Astrocyte (in vitro differentiated cells and primary cell): ENCODE results near the gene LCLAT1. TPM values are rescaled to one million over a fixed set of nuclear protein-coding genes. Genes with fewer than 3 reads are reported as not detected.

ENCODE experiments used
- DNase-seq: peaks from one replicate; pipeline ENCODE4 v3.0.0-alpha.2; 2010; ENCODE audit warnings: low read depth
- FAIRE-seq: peaks from 2 replicates; lab custom pipeline; 2011; peaks lifted over from hg19 to GRCh38; lab: Jason Lieb, UNC
- H2AFZ ChIP-seq: 2 replicates; pipeline ENCODE4 v1.6.0; 2012; ENCODE audit warnings: low read depth, low read length, inconsistent platforms
- H3K27ac ChIP-seq: 2 replicates; pipeline ENCODE4 v1.5.1; 2011; ENCODE audit warnings: low read depth, low read length, inconsistent platforms
- H3K27me3 ChIP-seq: 2 replicates; pipeline ENCODE4 v1.6.0; 2011; ENCODE audit warnings: low read length, inconsistent platforms; ENCODE audit not compliant: insufficient read depth
- H3K36me3 ChIP-seq: 2 replicates; pipeline ENCODE4 v1.5.1; 2011; ENCODE audit warnings: low read length, inconsistent platforms; ENCODE audit not compliant: insufficient read depth
- H3K4me1 ChIP-seq: 2 replicates; pipeline ENCODE4 v1.5.1; 2011; ENCODE audit warnings: low read length, inconsistent platforms; ENCODE audit not compliant: insufficient read depth
- H3K4me2 ChIP-seq: 2 replicates; pipeline ENCODE4 v1.6.0; 2012; ENCODE audit warnings: low read length, inconsistent platforms
- H3K4me3 ChIP-seq: 2 replicates; pipeline ENCODE4 v1.5.1; 2011; ENCODE audit warnings: low read depth, mild to moderate bottlenecking, low read length, inconsistent platforms; ENCODE audit not compliant: insufficient read depth
- H3K79me2 ChIP-seq: 2 replicates; pipeline ENCODE4 v1.6.0; 2012; ENCODE audit warnings: mild to moderate bottlenecking, low read length, inconsistent platforms; ENCODE audit not compliant: insufficient read depth
- H3K9ac ChIP-seq: 2 replicates; pipeline ENCODE4 v1.6.0; 2012; ENCODE audit warnings: mild to moderate bottlenecking, low read length, inconsistent platforms
- H3K9me3 ChIP-seq: 2 replicates; pipeline ENCODE4 v1.5.1; 2012; ENCODE audit warnings: low read depth, mild to moderate bottlenecking, low read length, inconsistent platforms; ENCODE audit not compliant: insufficient read depth
- H4K20me1 ChIP-seq: 2 replicates; pipeline ENCODE4 v1.6.0; 2012; ENCODE audit warnings: low read length, inconsistent platforms; ENCODE audit not compliant: insufficient read depth
- H3K27ac Mint-ChIP-seq: one replicate; pipeline ENCODE4 v1.8.0; 2021; ENCODE audit warnings: mild to moderate bottlenecking, mixed read lengths; ENCODE audit not compliant: unreplicated experiment
- H3K27me3 Mint-ChIP-seq: one replicate; pipeline ENCODE4 v1.8.0; 2021; ENCODE audit warnings: low read depth, mixed read lengths; ENCODE audit not compliant: unreplicated experiment
- H3K36me3 Mint-ChIP-seq: one replicate; pipeline ENCODE4 v1.8.0; 2021; ENCODE audit warnings: low read depth, mixed read lengths; ENCODE audit not compliant: unreplicated experiment
- H3K4me1 Mint-ChIP-seq: one replicate; pipeline ENCODE4 v1.8.0; 2021; ENCODE audit warnings: low read depth, mixed read lengths; ENCODE audit not compliant: unreplicated experiment
- H3K4me3 Mint-ChIP-seq: one replicate; pipeline ENCODE4 v1.8.0; 2021; ENCODE audit warnings: mild to moderate bottlenecking, moderate library complexity, mixed read lengths; ENCODE audit not compliant: unreplicated experiment
- H3K9me3 Mint-ChIP-seq: one replicate; pipeline ENCODE4 v1.8.0; 2021; ENCODE audit warnings: mild to moderate bottlenecking, mixed read lengths; ENCODE audit not compliant: unreplicated experiment
- EZH2 ChIP-seq: IDR thresholded peaks from 2 replicates; pipeline ENCODE4 v1.6.1; 2012; ENCODE audit warnings: mild to moderate bottlenecking, low read length, inconsistent platforms; ENCODE audit not compliant: insufficient read depth
- total RNA-seq: library from RNA; stranded (reverse); gene quantifications from 2 replicates; pipeline ENCODE4 v1.2.1, GENCODE V29; 2021
- TF ChIP-seq, protein P1 (sequence below): IDR thresholded peaks from 2 replicates; pipeline ENCODE4 v1.5.1; 2011; ENCODE audit warnings: low read depth, mild to moderate bottlenecking, inconsistent platforms, low read length, moderate library complexity; ENCODE audit not compliant: insufficient read depth

LCLAT1 gene
- total RNA-seq, 1 donor from 2014 or later: 17.5 TPM

DNA sequence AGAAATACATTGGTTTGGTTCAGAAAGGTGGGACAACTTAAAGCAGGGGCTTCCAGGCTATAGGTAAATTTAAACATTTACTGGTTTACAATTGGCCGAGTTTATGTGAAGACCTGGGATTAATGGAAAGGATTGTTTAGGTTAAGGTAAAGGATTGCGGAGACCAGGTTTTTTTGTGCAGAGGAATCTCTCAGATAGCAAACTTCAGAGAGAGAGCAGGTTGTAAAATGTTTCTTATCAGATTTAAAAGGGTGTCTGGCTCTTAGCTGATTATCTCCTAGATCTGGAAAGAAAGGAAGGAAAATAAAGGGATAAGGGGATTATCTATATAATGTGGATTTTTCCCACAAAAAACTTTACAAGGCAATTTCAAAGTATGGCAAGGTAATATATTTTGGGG, 101.3 kb downstream of the LCLAT1 start:
- no peaks in the 10 kb centered on the region for H3K9me3 Mint-ChIP-seq
- FAIRE-seq (no peak), DNase-seq (no peak)
- Histone ChIP-seq H3K36me3 (no peaks in the 10 kb centered on the region), H3K79me2 (no peaks in the 10 kb centered on the region), H3K4me2 (no peak overlapping the region), H3K4me3 (no peak overlapping the region), H3K4me1 (no peaks in the 10 kb centered on the region), H4K20me1 (no peaks in the 10 kb centered on the region), H2AFZ (no peak overlapping the region), H3K9me3 (no peaks in the 10 kb centered on the region), H3K27me3 (no peaks in the 10 kb centered on the region), H3K9ac (no peak overlapping the region), H3K27ac (no peak overlapping the region)
- H3K4me3 Mint-ChIP-seq: no peak overlapping the region
- no peak overlapping the region for H3K27ac Mint-ChIP-seq
- H3K27me3 Mint-ChIP-seq: no peaks in the 10 kb centered on the region
- no peaks in the 10 kb centered on the region for H3K4me1 Mint-ChIP-seq
- TF ChIP-seq, protein P1, sequence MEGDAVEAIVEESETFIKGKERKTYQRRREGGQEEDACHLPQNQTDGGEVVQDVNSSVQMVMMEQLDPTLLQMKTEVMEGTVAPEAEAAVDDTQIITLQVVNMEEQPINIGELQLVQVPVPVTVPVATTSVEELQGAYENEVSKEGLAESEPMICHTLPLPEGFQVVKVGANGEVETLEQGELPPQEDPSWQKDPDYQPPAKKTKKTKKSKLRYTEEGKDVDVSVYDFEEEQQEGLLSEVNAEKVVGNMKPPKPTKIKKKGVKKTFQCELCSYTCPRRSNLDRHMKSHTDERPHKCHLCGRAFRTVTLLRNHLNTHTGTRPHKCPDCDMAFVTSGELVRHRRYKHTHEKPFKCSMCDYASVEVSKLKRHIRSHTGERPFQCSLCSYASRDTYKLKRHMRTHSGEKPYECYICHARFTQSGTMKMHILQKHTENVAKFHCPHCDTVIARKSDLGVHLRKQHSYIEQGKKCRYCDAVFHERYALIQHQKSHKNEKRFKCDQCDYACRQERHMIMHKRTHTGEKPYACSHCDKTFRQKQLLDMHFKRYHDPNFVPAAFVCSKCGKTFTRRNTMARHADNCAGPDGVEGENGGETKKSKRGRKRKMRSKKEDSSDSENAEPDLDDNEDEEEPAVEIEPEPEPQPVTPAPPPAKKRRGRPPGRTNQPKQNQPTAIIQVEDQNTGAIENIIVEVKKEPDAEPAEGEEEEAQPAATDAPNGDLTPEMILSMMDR: no peak
- TF ChIP-seq EZH2: no peak
- no peaks in the 10 kb centered on the region for H3K36me3 Mint-ChIP-seq

DNA sequence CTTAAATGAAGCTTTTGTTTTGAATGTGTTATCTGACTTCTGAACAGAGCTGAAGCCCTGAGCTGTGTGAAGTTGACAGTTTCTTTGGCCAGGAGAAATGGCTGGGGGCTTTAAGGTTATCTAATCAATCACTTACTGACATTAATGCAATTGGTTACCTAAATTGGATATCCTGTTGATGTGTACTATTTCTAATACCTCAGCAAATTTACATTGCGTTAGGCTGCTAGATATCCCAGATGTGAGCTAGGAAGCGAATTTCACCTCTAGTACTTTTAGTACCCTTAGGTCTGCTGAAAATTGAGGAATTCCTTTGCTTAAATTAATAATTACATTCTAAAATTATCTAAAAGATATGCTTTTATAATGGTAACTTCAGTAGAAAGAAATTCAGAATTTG, 102.0 kb downstream of the LCLAT1 start:
- no peaks in the 10 kb centered on the region for H3K36me3 ChIP-seq
- H3K4me3 Mint-ChIP-seq: no peak overlapping the region
- TF ChIP-seq EZH2: no peak
- TF ChIP-seq, protein P1: no peak

DNA sequence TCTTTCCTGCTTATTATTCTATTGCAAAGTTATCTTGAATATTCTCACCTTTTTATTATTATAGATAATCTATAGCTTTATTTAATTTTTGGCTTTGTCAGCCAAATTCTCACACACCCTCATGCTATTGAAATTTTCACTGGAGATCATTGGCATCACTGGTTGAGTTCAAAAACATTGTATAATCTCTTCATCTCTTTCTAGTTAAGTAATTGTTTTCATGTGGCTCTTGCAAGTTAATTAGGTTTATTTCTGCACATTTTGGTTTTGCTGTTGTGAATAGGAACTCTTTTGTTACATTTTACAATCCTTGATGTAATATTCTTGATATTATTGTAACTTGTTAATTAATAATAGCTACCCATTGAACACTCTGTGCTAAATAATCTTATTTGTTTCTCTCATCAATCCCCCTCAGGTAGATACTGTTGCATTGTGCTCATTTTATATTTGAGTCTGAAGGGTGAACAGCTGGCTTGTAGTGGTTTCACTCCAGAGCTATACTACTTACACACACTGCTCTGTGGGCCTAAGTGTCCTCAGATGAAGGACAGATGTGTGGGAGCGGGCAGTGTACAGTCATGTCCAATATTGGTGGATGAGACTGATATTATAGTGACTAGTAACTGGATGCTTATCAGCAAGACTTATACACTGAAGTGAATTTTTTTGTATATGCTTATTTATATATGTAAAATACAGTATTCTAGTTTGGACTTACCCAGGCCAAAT, 112.7 kb downstream of the LCLAT1 start:
- FAIRE-seq (no peak), DNase-seq (no peak)
- no peaks in the 10 kb centered on the region for H3K27me3 Mint-ChIP-seq
- no peaks in the 10 kb centered on the region for H3K27me3 ChIP-seq
- no peaks in the 10 kb centered on the region for H3K4me1 ChIP-seq
- no peaks in the 10 kb centered on the region for H3K9me3 Mint-ChIP-seq
- H3K27ac Mint-ChIP-seq: no peak overlapping the region
- no peaks in the 10 kb centered on the region for H3K9me3 ChIP-seq
- H3K36me3 Mint-ChIP-seq: no peaks in the 10 kb centered on the region
- H3K79me2 ChIP-seq: no peaks in the 10 kb centered on the region
- H3K4me1 Mint-ChIP-seq: no peaks in the 10 kb centered on the region
- H3K9ac ChIP-seq: no peak overlapping the region
- no peak overlapping the region for H2AFZ ChIP-seq
- H3K36me3 ChIP-seq: no peaks in the 10 kb centered on the region
- no peak overlapping the region for H3K27ac ChIP-seq
- no peaks in the 10 kb centered on the region for H4K20me1 ChIP-seq
- H3K4me3 ChIP-seq: no peak overlapping the region
- H3K4me3 Mint-ChIP-seq: no peak overlapping the region
- H3K4me2 ChIP-seq: no peak overlapping the region
- TF ChIP-seq, protein P1: no peak
- no peak for TF ChIP-seq EZH2

More for the DNA sequence above, 102.0 kb downstream of the LCLAT1 start:
- Histone ChIP-seq H3K9me3 (no peaks in the 10 kb centered on the region), H3K4me2 (no peak overlapping the region), H3K79me2 (no peaks in the 10 kb centered on the region), H3K27ac (no peak overlapping the region), H4K20me1 (no peaks in the 10 kb centered on the region), H3K4me1 (no peaks in the 10 kb centered on the region), H3K9ac (no peak overlapping the region), H3K27me3 (no peaks in the 10 kb centered on the region), H3K4me3 (no peak overlapping the region), H2AFZ (no peak overlapping the region)
- H3K9me3 Mint-ChIP-seq: no peaks in the 10 kb centered on the region
- no peaks in the 10 kb centered on the region for H3K4me1 Mint-ChIP-seq
- FAIRE-seq (no peak), DNase-seq (no peak)
- no peaks in the 10 kb centered on the region for H3K27me3 Mint-ChIP-seq
- H3K36me3 Mint-ChIP-seq: no peaks in the 10 kb centered on the region
- H3K27ac Mint-ChIP-seq: no peak overlapping the region
